ENCODE results near the gene MAML1.

GRCh38 chr5:179821298-179822058, 88.9 kb downstream of the MAML1 start:
- TF ChIP-seq CTCF (conservative IDR thresholded peaks at IDR 0.05; ENCODE audit: low read length) (no peak), EZH2phosphoT487 (IDR thresholded peaks at IDR 0.05; ENCODE audit: borderline replicate concordance) (no peak)

Data from Loucy (cell line).